ENCODE measurements around the gene PDE4D. TPM values are rescaled to one million over a fixed set of nuclear protein-coding genes. Genes with fewer than 3 reads are reported as not detected.

Gene PDE4D
- total and polyA plus RNA-seq, 10 of the 15 experiments (the other 5 are each of a cell fraction or from before 2014, with no cell fraction given), result 0.87 to 4.1 (median 2.2) TPM

GRCh38 chr5:59116231-59116865 is 777.2 kb downstream of the PDE4D start (continued):
- TF ChIP-seq MXI1 (IDR thresholded peaks at IDR 0.05; ENCODE audit: low read depth, low read length), result no peak
- no peak for TF ChIP-seq ASH2L (IDR thresholded peaks at IDR 0.05; ENCODE audit: borderline replicate concordance, low read depth)

DNA sequence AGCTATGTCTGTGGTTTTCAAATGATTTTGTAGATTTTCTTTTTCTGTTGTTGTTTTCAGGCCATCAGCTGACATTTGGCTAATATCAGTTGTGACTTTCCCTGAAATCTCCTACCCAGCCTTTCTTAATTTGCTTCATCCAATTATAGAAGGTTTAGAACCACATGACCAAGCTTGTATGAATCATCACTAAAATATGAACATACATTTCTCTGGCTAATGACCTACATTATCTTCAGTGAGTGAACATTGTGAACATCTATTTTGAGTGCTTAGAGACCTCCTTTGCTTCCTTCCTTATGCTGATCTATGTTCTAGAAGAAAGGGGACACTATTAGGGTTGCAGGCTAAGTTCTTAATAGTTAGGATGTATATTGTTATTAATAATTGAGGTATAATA is 778.2 kb downstream of the PDE4D start:
- Histone ChIP-seq H3K27me3 (replicated peaks in 1 of 2; ENCODE audit: control insufficient read depth in 2 of 2, insufficient read depth in 2 of 2, low read length in 1 of 2) (no peaks in the 10 kb centered on the region), H3K4me3 (no peak overlapping the region), H3K4me2 (ENCODE audit: control insufficient read depth, insufficient read depth) (no peak overlapping the region), H2AFZ (ENCODE audit: control insufficient read depth, low read depth, low read length) (no peak overlapping the region), H4K20me1 (ENCODE audit: control insufficient read depth, insufficient read depth) (no peaks in the 10 kb centered on the region), H3K9me3 (replicated peaks; ENCODE audit: control insufficient read depth, insufficient read depth, low read length) (no peaks in the 10 kb centered on the region; the same call in 2 of the 3 replicates), H3K9ac (ENCODE audit: control insufficient read depth, insufficient read depth, low read length) (no peak overlapping the region), H3K36me3 (ENCODE audit: control insufficient read depth in 2 of 2, insufficient read depth in 2 of 2, low read length in 1 of 2) (no peaks in the 10 kb centered on the region), H3K4me1 (ENCODE audit: control insufficient read depth, insufficient read depth, low read length) (no peaks in the 10 kb centered on the region), H3K79me2 (ENCODE audit: control insufficient read depth, insufficient read depth, low read length) (no peaks in the 10 kb centered on the region), H3K27ac (ENCODE audit: control insufficient read depth, insufficient read depth) (no peak overlapping the region)
- TF ChIP-seq NFXL1 (IDR thresholded peaks at IDR 0.05; ENCODE audit: borderline replicate concordance), result no peak
- no peak for TF ChIP-seq REST (IDR thresholded peaks at IDR 0.05; ENCODE audit: low read depth, low read length)
- TF ChIP-seq SRF (IDR thresholded peaks at IDR 0.05; ENCODE audit: low read depth in 2 of 2, low read length in 2 of 2), result no peak
- TF ChIP-seq CBX5 (IDR thresholded peaks at IDR 0.05; ENCODE audit: low read depth), result no peak
- TF ChIP-seq TCF3 (IDR thresholded peaks at IDR 0.05; ENCODE audit: borderline replicate concordance, insufficient read depth, low read depth, low read length), result no peak
- no peak for TF ChIP-seq RFX5 (IDR thresholded peaks at IDR 0.05; ENCODE audit: low read depth, low read length)
- TF ChIP-seq EZH2 (IDR thresholded peaks at IDR 0.05; ENCODE audit: borderline replicate concordance, control insufficient read depth, low read depth, low read length), result no peak
- TF ChIP-seq BCL3 (IDR thresholded peaks at IDR 0.05; ENCODE audit: borderline replicate concordance, insufficient read depth, low read depth, low read length, poor library complexity, severe bottlenecking), result no peak
- TF ChIP-seq JUND (IDR thresholded peaks at IDR 0.05; ENCODE audit: low read depth, low read length), result no peak
- no peak for DNase-seq (ENCODE audit: low read depth, low spot score)
- POLR2A ChIA-PET, result no interaction called here
- no TSS peak for BruUV-seq (replicated peaks)
- no peak for FAIRE-seq
- no peak for ATAC-seq
- intact Hi-C loops (cut with micrococcal nuclease; ENCODE audit: unreplicated experiment) (no loop called here), in situ Hi-C loops (cut with MboI) (no loop called here)
- RAD21 ChIA-PET (ENCODE audit: unreplicated experiment), result no interaction called here
- SMC1A ChIA-PET (ENCODE audit: uncharacterized antibody, unreplicated experiment), result interaction anchor here (0.8 to 1.9 kb wide), 3 partner anchors 9 to 13 kb away, joined by 3 to 4 read pairs (median 3); no protein-coding TSS in a partner anchor
- CTCF ChIA-PET, result no interaction called here

Measured in GM12878 (cell line).